ENCODE measurements around the gene OBP2A.
"Not testable (repeated sequence)": the region's sequence is repeated elsewhere in the genome, so short reads cannot be mapped to it uniquely, and the experiment has no call there.

OBP2A gene, protein sequence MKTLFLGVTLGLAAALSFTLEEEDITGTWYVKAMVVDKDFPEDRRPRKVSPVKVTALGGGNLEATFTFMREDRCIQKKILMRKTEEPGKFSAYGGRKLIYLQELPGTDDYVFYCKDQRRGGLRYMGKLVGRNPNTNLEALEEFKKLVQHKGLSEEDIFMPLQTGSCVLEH

DNA sequence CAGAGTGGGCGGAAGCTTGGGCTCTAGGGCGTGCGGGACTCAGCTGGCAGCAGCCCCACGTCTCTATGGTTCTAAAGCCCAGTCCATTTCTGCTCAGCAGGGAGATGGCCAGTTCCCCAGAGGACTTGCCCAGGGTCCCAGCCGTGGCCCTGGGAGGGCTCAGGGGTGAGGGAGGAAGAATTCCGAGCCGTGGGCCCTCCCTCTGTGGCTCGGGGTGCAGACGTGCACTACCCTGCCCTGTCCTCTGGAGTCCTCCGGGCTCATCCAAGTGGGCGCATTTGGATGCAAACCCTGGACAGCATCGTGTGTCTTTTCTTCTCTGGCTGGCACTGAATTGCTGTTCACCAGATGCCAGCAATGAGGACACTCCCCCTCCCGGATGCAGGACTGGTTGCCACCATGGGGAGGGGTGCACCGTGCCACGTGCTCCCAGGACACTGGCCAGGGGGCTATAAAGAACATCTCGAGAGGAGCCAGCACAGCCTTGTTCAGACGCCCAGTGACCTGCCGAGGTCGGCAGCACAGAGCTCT, at the start of gene OBP2A:
TSS of gene OBP2A (plus strand) at position 481 of the 531 bp plus-strand sequence. CDS start 55 bp downstream, outside the sequence.
- DNase-seq (ENCODE audit: low spot score), result not testable (repeated sequence)

- DNase-seq (ENCODE audit: low spot score), result no peak
These were observed 47.4 kb upstream of the OBP2A start for GRCh38 chr9:135498381-135499126.

GRCh38 chr9:135499326-135500070, 46.4 kb upstream of the OBP2A start:
- peak; percentile 89 for DNase-seq (ENCODE audit: low spot score)

DNA sequence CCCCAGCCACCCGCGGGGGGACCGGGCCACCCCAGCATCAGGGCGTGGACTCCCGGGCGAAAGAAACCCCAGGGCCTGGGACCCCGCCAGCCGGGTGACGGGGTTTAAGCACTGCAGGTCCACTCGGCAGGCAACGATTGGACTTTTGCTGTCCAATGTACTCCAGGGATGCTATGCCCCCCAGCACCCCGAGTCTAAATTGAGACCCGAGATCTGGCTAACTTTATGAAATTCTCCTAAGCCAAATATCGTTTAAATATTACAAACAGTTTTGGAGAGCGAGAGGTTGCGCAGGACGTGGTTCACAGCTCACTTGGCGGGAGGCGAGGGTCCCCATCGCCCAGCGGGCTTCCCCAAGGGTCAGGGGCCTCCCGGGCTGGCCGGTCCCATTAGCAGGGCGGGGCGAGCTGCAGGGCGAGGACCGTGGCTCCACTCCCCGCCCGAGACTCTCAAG, 45.8 kb upstream of the OBP2A start:
- no peak for DNase-seq (ENCODE audit: low spot score)

- DNase-seq (ENCODE audit: low spot score), result peak; percentile 89
These were observed 45.2 kb upstream of the OBP2A start, which contains the start of gene MRPS2 for GRCh38 chr9:135500525-135501260. Gene MRPS2 (plus strand): TSS chr9:135500682. CDS start chr9:135500711, 29 bp downstream.

- peak; percentile 24 for DNase-seq (ENCODE audit: low spot score)
These were observed 44.4 kb upstream of the OBP2A start for GRCh38 chr9:135501261-135502167.

DNA sequence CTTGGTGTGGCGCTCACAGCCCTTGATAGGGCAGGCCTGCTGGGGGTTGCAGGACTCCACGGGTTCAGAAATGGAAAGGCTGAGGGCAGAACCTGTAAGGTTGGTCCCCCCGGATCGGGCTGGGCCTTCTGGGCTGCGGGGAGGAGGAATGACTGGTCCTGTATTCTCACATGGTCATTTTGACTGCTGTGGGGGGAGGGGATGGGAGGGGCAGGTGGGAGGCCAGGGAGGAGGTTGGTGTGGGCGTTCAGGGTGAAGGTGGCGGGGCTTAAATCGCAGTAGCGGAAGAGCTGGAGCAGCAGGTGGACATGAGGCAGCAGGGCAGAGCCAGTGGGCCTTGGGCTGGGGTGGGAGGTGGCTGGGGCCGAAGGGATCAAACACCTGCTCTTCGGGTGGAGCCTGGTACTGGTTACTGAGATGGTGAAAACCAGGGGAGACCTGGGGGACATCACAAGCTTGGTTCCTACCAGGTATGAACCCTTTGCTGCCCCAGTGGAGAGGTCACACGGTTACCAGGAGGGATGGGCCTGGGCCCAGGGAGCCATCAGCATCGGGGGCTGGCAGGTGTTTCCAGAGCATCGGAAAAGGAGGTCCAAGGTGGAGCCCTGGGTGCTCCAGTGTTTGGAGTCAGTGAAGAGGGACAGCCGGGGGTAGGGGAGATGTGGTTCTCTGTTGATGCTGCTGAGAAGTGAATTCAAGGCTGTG, 43.6 kb upstream of the OBP2A start:
- DNase-seq (ENCODE audit: low spot score), result no peak

GRCh38 chr9:135502873-135503321, 43.0 kb upstream of the OBP2A start:
- DNase-seq (ENCODE audit: low spot score), result no peak

GRCh38 chr9:135503371-135504261, 42.3 kb upstream of the OBP2A start:
- DNase-seq (ENCODE audit: low spot score), result no peak

DNA sequence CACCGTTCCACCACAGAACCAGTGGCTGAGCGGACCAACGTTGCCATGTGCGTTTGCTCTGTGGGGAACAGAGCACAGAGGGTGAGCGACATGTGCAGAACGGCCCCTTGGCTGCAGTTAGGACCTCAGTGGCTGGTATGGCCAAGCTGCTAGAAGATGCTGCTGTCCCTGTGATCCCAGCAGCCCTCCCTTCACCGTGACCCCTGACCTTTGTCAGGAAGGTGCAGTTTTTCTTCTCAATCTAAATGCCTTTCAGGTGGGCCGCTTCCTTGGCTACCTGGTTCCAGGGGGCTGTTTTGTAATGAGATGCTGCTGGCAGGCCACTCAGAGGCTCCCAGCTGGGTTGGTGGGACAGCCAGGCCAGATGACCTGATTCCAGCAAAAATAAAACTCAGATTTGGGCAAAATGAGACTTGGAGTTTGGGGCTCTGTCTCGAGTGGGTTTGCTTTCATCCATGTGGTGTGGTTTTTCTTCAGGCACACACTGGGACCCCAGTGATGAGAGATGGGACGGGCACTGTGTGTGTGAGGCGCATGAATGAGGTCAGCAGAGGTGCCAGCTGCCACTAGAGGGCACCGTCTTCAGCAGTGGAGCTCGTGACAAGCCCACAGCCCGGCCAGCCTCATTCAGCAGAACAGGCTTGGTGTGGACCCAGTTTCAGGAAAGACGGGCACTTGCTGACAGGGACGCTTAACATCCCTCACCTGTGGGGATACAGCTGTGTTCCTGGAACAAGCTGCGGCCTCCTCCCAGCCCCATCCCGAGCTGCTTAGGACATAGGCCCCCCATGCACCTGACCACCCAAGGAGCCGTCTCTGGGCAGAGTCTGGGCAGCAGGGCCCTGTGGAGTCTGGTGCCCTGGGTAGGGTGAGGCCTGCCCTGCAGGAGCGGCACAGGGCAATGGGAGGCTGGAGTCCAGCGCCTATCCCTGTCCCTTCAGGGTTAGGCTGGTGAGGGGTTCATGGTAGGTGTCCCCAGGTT, 41.4 kb upstream of the OBP2A start:
- peak; percentile 50 for DNase-seq (ENCODE audit: low spot score)

DNA sequence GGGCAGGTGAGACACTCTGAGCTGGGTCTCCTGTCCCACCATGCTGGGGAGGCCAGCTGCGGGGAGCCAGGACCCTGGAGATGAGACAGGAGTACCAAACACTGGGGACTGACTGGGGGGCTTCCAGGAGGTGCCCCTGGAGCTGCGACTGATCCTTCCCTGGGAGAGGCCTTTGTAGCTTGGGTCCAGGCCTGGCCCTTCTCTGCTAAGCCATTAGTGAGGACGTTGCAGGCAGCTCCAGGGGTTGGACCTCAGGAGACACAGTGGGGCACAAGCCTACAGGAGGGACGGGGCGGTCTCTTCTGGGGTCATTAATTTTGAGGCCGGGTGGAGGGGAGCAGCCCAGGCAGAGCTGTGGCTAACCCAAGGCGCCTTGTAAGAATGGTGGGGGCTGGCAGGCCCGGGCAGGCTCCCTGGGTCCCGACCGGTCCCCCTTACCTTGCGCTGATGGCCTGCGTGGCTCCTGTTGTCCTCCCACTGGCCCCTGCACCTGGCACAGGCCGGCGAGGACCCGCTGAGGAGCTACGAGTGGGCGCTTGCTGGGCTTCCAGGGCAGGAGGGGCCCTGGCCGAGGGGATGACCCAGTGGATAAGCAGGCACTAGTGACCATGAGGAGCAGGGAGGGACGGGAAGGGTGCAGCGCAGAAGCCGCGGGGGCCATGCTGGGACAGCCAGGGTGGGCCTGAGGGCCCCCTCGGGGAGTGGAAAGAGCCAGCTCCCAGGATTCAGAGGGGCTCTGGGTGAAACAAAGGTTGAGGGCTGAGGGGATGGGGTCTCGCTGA, 40.3 kb upstream of the OBP2A start:
- DNase-seq (ENCODE audit: low spot score), result no peak

GRCh38 chr9:135506327-135507103, 39.4 kb upstream of the OBP2A start:
- no peak for DNase-seq (ENCODE audit: low spot score)

GRCh38 chr9:135507104-135508035, 38.6 kb upstream of the OBP2A start:
- no peak for DNase-seq (ENCODE audit: low spot score)

DNA sequence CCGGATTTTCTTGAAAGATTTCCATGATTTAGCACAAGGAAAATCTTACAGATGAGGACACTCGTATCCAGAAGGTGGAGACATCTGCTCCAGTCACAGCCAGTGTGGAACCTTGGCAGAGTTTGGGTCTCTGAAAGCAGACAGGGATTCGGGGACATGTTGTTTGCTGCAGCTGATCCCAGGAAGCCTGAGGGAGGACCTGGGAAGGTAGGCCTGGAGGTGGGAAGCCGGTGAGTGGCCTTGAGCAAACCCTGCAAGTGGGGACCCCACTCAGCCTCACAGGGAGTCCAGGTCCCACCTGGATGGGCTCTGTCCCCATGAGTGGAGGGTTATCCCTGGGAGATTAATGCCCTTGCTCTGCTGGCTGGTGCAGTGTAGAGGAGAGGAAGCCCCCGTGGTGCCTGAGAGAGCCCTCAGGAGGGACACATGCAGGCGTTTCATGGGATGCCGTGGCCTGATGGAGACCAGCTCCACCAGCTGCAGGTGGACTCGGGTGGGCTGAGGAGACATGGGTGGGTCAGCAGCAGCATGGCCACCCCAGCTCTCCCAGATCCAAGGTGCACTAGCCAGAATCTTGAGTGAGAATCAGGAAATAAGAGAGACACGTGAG, 37.6 kb upstream of the OBP2A start:
- DNase-seq (ENCODE audit: low spot score), result no peak

DNA sequence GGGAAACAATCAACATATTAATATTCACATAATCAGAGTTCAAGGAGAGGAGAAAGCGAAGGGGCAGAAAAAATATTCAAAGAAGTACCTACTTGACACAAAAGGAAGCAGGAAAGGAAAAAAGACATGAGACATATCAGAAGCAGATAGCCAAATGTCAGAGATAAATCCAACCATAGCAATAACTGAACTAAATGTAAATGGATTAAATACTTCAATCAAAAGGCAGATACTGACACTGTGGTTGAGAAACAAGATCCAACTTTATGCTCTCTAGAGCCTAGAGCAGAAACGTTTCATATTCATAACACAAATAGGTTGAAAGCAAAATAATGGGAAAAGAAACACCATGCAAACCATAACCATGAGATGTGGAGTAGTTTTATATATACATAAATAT, 36.5 kb upstream of the OBP2A start:
- DNase-seq (ENCODE audit: low spot score), result no peak

Data from CD4-positive, alpha-beta T cell treated with Interleukin-15 for 4 hours (primary cell).